ENCODE measurements around the gene YEATS2. TPM values are rescaled to one million over a fixed set of nuclear protein-coding genes. Genes with fewer than 3 reads are reported as not detected.

YEATS2 gene
- polyA plus RNA-seq, 1 donor (not counting 4 experiments of a cell fraction or from before 2014, with no cell fraction given) = 21.7 TPM

- no peak for DNase-seq (ENCODE audit: low read depth, low spot score)
- Histone ChIP-seq H3K4me3 (ENCODE audit: control insufficient read depth in 2 of 3, extremely low read depth in 1 of 3, insufficient read depth in 2 of 3, low read depth in 1 of 3, low read length in 3 of 3) (no peak overlapping the region), H4K20me1 (ENCODE audit: control insufficient read depth, extremely low read depth, insufficient read depth, low read length) (no peaks in the 10 kb centered on the region), H3K36me3 (ENCODE audit: control insufficient read depth in 2 of 2, extremely low read depth in 1 of 2, insufficient read depth in 2 of 2, low read length in 2 of 2) (peaks cover 8 to 15% of the 10 kb centered on the region in 2 experiments), H3K4me1 (ENCODE audit: control insufficient read depth, extremely low read depth, insufficient read depth, low read length) (peaks cover 6% of the 10 kb centered on the region), H2AFZ (ENCODE audit: control insufficient read depth, low read length) (no peak overlapping the region), H3K27ac (ENCODE audit: control insufficient read depth, insufficient read depth, low read length) (no peak overlapping the region), H3K9me3 (ENCODE audit: control insufficient read depth, low read depth, low read length) (no peaks in the 10 kb centered on the region), H3K9me1 (ENCODE audit: control insufficient read depth, extremely low read depth, insufficient read depth, low read length) (no peaks in the 10 kb centered on the region), H3K4me2 (ENCODE audit: control insufficient read depth, extremely low read depth, insufficient read depth, low read depth, low read length) (no peak overlapping the region), H3K27me3 (ENCODE audit: control insufficient read depth, extremely low read depth, insufficient read depth, low read length) (no peaks in the 10 kb centered on the region), H3K9ac (ENCODE audit: control insufficient read depth, extremely low read depth, insufficient read depth, low read length) (no peak overlapping the region), H3K79me2 (ENCODE audit: control insufficient read depth, insufficient read depth, low read length) (no peaks in the 10 kb centered on the region)
- TF ChIP-seq, protein P1, sequence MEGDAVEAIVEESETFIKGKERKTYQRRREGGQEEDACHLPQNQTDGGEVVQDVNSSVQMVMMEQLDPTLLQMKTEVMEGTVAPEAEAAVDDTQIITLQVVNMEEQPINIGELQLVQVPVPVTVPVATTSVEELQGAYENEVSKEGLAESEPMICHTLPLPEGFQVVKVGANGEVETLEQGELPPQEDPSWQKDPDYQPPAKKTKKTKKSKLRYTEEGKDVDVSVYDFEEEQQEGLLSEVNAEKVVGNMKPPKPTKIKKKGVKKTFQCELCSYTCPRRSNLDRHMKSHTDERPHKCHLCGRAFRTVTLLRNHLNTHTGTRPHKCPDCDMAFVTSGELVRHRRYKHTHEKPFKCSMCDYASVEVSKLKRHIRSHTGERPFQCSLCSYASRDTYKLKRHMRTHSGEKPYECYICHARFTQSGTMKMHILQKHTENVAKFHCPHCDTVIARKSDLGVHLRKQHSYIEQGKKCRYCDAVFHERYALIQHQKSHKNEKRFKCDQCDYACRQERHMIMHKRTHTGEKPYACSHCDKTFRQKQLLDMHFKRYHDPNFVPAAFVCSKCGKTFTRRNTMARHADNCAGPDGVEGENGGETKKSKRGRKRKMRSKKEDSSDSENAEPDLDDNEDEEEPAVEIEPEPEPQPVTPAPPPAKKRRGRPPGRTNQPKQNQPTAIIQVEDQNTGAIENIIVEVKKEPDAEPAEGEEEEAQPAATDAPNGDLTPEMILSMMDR (optimal IDR thresholded peaks at IDR 0.05 in 1 of 3, IDR thresholded peaks at IDR 0.05 in 1 of 3, conservative IDR thresholded peaks at IDR 0.05 in 1 of 3; ENCODE audit: extremely low read depth in 1 of 3, insufficient read depth in 2 of 3, low read length in 3 of 3) = no peak
- no peak for TF ChIP-seq EZH2 (IDR thresholded peaks at IDR 0.05; ENCODE audit: low read length)
- FAIRE-seq = no peak
- dilution Hi-C loops (cut with MboI; ENCODE audit: extremely low pct_ligation_motif_present, low sequenced_read_pairs) = no loop called here
Measured at GRCh38 chr3:183830187-183830586, 132.6 kb downstream of the YEATS2 start.

- no peaks in the 10 kb centered on the region for H3K9me1 ChIP-seq (ENCODE audit: control insufficient read depth, extremely low read depth, insufficient read depth, low read length)
- H3K4me1 ChIP-seq (ENCODE audit: control insufficient read depth, extremely low read depth, insufficient read depth, low read length) = no peaks in the 10 kb centered on the region
- H3K79me2 ChIP-seq (ENCODE audit: control insufficient read depth, insufficient read depth, low read length) = no peaks in the 10 kb centered on the region
- peaks cover 11 to 17% of the 10 kb centered on the region in 2 experiments for H3K36me3 ChIP-seq (ENCODE audit: control insufficient read depth in 2 of 2, extremely low read depth in 1 of 2, insufficient read depth in 2 of 2, low read length in 2 of 2)
- TF ChIP-seq, protein P1 (optimal IDR thresholded peaks at IDR 0.05 in 1 of 3, IDR thresholded peaks at IDR 0.05 in 1 of 3, conservative IDR thresholded peaks at IDR 0.05 in 1 of 3; ENCODE audit: extremely low read depth in 1 of 3, insufficient read depth in 2 of 3, low read length in 3 of 3) = no peak
- no peak for TF ChIP-seq EZH2 (IDR thresholded peaks at IDR 0.05; ENCODE audit: low read length)
- DNase-seq (ENCODE audit: low read depth, low spot score) = no peak
- no peaks in the 10 kb centered on the region for H4K20me1 ChIP-seq (ENCODE audit: control insufficient read depth, extremely low read depth, insufficient read depth, low read length)
- no peak overlapping the region for H3K4me3 ChIP-seq (ENCODE audit: control insufficient read depth in 2 of 3, extremely low read depth in 1 of 3, insufficient read depth in 2 of 3, low read depth in 1 of 3, low read length in 3 of 3)
- no peaks in the 10 kb centered on the region for H3K9me3 ChIP-seq (ENCODE audit: control insufficient read depth, low read depth, low read length)
- dilution Hi-C loops (cut with MboI; ENCODE audit: extremely low pct_ligation_motif_present, low sequenced_read_pairs) = no loop called here
- H3K9ac ChIP-seq (ENCODE audit: control insufficient read depth, extremely low read depth, insufficient read depth, low read length) = no peak overlapping the region
- no peak overlapping the region for H3K27ac ChIP-seq (ENCODE audit: control insufficient read depth, insufficient read depth, low read length)
- H2AFZ ChIP-seq (ENCODE audit: control insufficient read depth, low read length) = no peak overlapping the region
- H3K27me3 ChIP-seq (ENCODE audit: control insufficient read depth, extremely low read depth, insufficient read depth, low read length) = no peaks in the 10 kb centered on the region
- no peak for FAIRE-seq
- no peak overlapping the region for H3K4me2 ChIP-seq (ENCODE audit: control insufficient read depth, extremely low read depth, insufficient read depth, low read depth, low read length)
Measured at GRCh38 chr3:183833516-183833915, 135.9 kb downstream of the YEATS2 start.
